GM21619 (cell line): ENCODE results near the gene CTBP1.
A peak's percentile ranks its signal among the peaks of the same experiment; 100 is the strongest.

Experiments
- ATAC-seq: cut with Tn5 transposase; IDR thresholded peaks from one replicate; pipeline ENCODE4 v1.9.1; 2021; ENCODE audit not compliant: unreplicated experiment

The CTBP1 gene

DNA sequence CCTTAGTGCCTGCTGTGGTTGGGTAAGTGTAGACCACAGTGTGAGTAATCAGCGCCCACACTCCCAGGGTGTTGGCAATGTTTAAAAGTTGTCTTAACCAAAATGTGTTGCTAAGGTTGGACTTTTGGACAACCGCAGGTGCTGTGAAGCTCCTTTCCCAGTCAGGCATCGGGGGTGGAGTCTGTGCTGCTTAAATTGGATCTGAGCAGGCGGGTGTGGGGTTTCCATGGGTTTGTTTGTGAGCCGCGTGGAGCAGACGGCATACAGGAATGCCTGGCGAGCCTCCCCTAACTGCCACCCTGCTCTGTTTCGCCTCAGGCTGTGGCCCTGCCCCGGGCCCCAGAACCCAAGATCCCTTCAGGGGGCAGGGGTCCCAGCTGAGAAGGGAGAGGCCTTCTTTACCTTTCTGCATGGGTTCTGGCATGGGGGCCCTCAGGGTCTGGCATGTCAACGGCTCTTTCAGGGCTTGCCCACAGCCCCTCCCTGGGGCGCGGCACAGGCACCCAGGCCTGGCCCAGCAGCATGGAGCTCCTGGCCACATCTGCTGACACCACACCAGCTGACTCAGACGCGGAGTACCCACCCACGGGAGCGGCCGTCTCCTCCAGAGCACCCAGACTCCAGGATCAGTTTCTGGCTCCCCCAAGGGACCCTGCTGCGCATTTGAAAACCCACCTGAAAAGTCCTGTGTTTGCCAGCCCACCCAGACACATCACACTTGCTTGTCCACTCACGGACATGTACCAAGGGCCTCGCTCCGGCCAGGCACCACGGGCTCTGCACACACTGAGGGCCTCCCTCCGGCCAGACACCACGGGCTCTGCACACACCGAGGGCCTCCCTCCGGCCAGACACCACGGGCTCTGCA lies 71.4 kb downstream of the CTBP1 start:
- no peak for ATAC-seq

DNA sequence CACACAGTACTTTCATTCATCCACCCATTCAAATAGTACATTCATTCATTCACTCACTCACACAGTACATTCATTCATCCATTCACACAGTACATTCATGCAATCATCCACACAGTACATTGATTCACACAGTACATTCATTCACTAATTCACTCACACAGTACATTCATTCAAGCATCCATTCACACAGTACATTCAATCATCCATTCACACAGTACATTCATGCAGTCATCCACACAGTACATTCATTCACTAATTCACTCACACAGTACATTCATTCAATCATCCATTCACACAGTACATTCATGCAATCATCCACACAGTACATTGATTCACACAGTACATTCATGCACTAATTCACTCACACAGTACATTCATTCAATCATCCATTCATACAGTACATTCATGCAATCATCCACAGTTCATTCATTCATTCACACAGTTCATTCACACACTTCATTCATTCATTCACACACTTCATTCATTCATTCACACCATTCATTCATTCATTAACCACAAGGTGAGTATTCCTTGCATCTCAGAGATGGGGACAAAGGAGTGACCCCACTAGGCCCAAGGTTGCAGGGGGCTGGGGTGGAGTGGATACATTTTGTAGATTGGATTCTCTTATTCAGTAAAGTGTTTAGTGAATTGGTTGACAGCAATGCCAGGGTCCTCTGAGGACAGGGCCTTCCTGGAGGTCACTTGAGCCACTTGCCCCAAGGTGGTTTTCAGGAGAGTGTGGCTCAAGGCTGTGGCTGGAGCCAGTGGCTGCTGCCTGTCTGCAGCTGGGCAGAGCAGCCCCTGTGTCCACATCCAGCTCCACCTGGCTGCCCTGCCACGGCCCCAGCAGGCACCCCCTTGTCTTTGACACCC lies 72.3 kb downstream of the CTBP1 start:
- no peak for ATAC-seq

DNA sequence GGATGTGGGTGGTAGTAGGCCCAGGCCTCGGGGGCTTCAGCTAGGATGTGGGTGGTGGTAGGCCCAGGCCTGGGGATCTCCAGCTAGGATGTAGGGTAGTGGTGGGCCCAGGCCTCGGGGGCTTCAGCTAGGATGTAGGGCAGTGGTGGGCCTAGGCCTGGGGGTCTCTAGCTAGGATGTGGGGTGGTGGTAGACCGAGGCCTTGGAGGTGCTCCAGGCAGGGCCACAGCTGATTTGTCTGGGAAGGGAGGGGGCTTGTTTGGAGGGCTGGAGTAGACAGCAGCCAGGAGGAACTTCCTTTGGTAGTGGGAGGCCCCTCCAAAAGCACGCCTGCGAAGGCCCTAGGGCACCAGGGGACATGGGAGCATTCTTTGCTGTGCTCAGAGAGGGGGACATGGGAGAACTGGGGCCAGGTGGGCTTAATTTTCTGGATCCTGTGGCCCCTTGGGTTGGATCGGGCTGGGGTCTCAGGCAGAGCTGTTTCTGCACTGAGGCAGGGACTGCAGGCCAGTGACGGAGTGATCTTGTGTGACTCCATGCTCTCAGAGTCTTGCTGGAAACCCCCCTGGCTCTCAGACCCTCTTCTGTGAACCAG lies 73.2 kb downstream of the CTBP1 start:
- ATAC-seq: no peak

DNA sequence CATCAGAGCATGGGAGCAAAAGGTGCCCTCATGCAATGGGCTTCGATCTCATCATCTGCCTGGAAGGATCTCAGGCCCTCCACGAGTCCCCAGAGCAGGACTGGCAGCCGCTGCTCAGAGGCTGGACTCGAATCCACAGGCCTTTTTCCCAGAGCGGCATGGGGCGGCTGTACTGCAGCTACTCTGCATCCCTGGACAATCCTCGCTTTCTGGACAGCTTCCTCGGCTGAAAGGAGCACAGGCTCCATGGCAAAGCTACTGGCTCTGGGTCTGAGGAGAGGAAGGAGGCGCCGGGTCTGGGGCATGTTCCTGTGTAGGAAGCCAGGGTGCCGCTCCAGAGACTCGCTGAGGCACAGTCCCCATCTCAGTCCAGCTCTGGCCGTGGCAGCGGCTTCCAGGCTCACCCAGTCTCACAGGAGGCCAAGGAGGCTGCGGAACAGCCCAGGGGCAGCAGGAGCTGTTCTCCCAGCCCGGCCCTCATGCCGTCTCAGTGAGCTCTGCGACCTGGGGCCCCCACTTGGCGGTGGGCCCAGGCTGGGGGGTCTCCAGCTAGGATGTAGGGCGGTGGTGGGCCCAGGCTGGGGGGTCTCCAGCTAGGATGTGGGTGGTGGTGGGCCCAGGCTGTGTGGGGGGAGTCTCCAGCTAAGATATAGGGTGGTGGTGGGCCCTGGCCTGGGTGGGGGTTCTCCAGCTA lies 73.8 kb downstream of the CTBP1 start:
- no peak for ATAC-seq

DNA sequence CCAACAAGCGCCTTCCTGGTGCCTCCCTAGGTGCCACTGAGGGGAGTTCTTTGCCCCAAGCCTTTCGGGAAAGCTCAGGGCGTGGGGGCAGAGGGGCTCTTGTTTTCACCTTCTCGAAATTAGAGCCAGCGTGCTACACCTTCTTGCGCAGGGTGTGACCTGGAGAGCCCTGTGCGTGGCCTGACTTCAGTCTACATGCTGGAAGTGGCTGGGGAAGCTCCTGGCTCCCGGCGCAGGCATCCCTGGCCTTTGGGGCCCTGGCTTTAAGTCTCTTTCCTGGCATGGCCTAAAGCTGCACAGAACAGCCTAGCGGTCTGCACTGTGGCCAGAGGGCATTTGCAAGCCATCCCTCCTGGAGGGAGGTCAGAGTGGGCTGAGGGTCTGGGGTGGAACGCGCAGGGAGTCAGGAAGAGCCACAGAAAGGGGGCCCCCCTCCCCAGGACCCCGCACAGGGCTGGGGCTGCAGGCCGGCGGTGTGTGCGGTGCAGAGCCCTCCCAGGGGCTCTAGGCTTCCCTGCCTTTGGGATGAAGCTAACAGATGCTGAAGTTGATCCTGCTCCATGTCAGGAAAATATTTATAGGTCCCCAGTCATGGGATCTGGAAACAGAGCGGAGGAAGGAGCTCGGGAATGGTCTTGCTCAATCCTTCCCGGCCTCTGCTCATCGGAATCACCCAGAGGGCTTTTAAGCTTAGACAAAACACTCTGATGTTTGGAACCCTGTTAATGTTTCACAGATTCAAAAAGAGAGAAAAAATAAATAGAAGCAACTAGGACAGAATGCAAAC lies 75.8 kb downstream of the CTBP1 start:
- ATAC-seq: no peak

DNA sequence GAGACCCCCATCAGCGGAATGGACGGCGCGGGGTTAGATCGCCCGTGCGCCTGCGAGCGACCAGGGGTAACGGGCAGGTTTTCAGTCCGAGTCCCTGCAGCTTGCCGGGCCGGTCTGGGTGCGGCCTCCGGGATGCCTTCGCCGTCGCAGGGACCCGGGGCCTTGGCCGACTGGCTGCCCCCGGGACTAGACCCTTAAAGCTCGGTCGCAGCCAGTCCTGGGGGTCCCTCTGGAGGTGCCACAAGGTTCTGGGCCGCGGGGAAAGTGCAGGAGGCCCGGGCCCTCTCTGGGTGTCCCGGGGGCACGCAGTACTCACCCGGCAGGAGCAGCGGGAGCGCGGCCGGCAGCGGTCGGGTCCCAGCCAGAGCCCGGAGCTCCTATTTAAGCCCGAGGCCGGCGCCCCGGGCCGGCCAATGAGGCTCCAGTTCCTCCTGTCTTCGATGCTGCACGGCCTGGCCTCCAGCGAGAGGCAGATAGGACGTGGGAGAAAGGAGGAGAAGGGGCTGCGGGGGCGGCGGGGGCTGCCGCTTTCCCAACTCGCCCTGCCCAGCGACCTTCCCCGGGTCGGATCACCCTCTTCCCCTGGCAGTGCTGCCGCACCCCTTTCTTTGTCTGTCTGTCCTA lies 76.6 kb downstream of the CTBP1 start, which contains the start of gene SPON2:
TSS of gene SPON2 (minus strand) at position 356 of the 624 bp plus-strand sequence.
- ATAC-seq: no peak

DNA sequence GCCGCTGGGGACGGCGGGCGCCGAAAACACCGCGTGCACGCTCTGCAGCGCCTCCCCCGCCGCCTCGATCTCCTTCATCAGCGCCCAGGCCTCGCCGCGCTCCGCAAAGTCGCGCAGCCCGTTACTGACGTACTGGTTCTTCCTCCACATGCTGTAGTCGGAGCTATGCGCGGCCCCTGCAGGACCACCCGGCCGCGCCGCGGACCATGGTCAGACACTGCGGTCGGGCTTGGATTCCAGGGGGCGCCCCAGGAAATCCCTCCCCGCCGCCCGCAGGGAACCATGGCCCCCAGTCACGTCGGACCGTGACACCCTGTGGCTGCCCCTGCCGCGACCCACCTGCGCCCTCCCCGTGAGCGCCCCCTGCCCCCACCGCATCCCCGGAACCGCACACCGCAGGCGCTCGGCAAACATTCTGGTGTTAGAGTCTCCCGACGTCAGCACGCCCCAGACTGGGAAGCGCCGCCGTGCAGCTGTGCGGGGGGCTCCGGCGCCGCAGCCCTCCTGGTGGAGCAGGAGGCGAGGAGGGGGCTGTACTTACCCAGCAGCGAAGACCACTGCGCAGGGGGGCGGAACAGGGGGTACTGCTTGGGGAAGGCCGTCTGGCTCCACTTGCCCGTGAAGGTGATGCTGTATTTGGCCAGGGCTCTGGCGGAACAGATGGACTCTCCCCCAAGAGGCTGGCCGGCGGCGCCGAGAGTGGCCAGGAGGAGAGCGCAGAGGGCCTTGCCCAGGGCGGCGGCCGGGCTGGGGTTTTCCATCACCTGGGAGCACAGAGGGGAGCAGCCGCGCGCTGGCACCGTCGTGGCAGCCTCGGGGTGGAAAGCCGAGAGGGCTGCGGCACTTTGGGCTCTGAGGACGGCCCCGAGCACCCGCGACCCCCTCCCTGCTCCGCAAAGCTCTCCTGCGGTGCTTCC lies 77.4 kb downstream of the CTBP1 start:
- ATAC-seq: no peak

DNA sequence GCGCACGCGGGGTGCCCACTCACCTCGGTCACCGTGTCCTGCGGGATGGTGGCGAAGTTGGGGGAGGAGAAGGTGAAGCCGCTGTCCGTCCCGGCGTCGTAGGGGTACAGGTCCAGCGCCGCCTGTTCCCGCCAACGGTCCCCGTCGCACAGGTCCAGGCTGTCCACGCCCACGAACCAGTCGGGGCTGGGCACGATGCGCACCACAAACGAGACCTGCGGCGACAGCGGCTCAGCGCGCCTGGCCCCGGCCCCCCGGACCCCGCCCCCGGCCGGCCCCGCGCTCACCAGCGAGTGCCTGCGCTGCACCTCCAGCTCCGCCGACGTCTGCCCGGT lies 78.0 kb downstream of the CTBP1 start:
- ATAC-seq: no peak

DNA sequence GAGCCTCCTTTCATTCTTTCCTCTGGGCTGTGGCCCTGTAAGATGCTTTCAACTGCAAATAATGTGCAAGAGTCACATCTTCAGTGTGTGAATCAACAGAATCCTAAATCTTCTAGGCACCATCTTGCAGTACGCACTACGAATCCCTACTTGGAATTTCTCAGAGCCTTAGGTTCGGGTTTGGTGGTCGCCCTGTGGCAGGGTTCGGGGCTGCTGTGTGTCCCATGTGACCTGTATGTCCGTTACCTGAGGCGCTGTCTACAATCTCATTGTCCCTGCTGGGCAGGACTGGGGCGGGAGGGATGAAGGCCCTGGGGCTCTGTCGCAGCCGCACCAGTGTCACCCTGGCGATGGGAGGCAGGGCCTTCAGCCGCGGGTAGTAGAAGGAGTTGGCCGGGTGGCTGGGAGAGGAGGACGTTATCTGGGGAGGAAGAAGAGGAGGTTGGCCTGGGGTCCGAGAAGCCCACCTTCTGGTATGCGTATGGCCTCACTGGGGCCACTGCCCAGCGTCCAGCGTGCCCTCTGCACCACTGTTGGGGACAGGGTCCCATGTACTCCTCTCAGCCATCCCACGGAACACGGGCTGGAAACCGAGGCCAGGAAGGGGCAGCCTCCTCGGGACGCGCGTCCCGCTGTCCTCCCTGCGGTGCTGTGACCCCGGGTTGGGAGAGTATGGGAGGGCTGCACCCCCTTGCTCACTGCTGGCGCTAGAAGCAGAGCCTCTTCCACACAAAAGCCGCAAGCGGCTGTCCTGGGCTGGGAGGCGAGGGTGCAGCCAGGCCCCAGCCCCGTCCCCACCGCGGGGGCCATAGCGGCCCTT lies 78.6 kb downstream of the CTBP1 start:
- no peak for ATAC-seq

DNA sequence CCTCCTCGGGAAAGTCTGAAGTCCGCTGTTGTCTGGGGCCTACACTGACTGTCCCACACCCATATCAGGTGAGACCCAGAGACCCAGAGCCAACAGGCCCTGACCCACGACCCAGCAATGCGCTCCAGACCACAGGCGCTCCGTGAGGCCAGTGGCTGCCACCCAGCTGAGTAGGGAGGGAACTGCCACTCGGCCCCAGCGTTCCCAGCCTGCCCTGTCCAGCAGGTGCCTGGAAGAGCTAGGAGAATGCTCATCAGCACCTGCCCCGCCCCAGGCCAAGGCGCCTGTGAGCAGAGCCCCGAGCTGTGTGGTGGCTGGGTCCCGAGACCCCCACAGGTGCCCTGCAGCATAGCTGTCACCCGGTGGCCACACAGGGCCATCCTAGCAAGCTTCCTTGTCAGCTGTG lies 79.2 kb downstream of the CTBP1 start:
- ATAC-seq: no peak

DNA sequence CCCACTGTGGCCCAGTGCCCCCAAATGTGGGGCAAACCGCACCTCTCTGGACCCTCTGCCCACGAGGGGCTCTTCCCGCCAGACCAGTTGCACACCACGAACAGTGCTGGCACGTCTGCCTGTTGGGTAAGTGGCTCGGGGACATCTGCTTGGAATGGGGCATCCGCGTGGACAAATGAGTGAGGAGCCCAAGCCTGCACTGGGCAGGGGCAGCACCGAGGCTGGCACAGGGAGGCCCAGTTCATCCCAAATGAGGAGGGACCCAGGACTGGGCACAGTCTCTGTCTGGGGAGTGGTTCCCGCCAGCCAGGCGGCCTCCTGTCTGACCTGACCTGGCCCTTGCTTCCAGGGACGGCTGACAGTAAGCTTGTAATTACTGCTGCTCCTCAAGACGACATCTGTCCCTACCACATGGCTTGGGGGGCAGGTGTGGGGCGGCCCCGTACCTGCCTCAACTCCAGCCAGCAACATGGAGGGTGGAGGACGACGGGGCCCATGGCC lies 79.7 kb downstream of the CTBP1 start:
- ATAC-seq: no peak

DNA sequence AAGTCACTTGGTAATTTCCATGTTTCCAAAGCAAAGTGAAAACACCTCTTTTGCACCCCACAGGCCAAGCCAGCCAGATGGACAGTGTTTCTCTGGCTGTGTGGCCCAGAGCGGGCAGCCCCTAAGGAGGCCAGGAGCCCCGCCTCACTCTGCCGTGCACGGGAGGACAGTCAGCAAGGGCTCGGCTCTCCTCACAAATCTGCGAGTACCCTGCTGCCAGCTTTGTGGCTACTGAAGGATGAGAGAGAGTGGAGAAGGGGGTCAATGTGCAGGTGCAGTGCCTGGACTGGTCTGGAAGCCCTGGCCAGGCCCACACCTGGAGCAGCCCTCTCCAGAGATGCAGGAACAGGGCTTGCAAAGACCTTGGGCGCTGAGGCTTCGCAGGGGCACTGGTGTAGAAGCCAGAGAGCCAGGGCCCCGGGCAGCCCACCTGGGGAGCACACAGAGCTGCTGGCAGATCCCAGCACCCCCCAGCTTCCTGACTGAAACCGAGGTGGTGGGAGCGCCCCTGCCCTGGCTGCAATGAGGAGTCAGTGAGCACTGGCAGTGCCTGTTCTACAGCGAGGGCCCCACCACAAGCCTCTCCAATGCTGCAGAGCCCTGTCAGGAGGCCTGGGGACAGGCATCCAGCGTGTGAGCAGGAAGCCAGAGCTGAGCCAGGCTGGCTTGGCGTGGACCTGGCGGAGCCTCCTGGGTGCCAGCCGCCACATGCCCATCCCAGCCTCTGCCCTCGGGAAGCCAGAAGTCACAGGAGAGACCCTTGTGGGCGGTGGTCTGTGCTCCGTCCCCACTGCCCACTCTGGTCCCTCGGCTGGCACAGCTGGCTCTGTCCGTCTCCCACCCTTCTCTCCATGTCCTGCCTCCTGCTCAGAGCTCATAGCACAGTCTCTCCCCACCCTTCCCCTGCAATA lies 80.5 kb downstream of the CTBP1 start:
- ATAC-seq: no peak

DNA sequence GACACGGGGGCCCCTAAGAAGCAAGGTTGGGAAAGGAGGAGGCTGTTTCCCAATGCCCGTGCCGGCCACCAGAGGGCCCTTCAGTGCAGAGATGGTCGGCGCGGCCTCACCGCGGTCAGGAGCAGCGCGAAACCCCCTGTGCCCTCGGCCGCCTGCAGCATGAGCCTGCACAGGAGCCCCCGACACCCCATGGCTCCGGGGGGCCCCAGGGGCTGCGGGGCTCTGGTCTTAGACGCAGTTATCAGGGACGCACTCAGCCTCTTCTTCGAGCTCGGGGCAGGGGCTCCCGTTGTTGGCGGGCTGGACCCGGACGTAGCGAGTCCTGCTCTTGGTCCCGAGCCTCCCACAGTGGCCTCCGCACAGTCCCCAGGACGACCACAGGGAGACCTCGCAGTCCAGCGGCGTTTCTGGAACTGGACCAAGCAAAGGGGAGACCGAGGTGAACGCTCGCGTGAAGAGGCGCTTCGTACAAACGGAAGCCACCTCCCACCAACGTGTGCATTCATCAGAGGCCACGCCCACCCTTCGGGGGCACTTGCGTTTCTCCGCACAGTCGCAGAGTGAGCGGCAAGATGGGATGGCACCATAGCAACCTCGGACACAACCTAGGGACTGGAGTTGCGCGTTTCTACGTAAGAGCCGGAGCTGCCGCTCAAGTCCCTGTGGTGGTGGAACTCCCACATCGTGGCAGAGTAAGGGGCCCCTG lies 81.5 kb downstream of the CTBP1 start:
- peak; percentile 82 for ATAC-seq

DNA sequence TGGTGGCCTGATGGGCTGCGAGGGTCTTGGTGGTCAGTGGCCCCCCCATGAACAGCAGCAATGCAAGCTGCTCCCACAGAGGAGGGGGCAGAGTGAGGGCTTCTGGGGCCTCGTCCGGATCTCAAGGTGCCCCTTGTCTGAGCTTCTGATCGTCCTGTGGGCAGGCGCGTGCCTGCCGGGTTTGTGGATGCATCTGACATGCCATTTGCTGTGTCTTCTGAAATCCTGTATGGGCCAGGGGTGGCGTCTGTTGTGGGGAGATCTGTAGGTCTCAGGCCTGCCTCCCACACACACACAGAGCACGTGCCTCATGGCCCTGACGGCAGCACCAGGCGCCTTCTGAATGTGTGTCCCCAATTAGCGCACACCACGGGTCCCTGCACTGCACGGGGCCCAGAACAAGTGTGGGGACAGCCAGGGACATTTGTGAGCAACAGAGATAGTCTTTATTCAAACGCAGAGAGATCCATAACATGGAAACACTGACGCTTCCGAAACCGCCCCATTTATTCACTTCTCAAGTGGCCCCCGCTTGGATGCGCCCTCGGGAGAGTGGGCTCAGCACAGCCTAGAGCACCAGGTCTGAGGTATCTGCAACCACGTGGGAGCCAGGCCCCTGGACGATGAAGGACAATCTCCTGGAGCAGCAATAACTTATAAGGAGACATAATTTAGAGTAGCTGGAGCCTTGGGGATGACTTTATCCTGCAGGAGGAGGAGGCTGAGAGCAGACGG lies 82.3 kb downstream of the CTBP1 start:
- ATAC-seq: no peak

DNA sequence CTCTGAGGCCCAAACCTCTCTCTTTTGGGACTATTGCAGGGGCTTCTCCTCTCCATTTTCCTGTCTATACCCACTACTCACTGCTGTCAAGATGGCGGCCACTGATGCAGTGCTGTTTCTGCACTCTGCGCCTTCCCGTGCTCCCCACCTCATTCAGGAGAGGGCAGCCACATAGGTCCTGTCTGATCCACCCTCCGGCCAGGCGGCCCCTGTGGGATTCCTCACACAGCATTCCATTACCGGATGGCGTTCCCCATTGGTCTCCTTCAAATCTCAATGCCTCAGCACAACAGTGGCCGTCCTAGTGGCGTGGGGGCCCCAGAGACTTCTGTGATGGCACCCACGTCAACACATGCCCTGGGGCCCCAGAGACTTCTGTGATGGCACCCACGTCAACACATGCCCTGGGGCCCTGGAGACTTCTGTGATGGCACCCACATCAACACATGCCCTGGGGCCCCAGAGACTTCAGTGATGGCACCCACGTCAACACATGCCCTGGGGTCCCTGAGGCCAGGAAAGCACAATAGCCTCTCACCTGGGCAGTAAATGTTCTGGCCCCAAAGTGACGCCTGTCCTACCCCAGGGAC lies 83.9 kb downstream of the CTBP1 start:
- ATAC-seq: no peak
